MCF 10A (cell line): ENCODE data around the gene ARHGAP4. TPM values are rescaled to one million over a fixed set of nuclear protein-coding genes. Genes with fewer than 3 reads are reported as not detected.

Experiments used
- BruUV-seq: library from RNA; stranded (reverse); fragments of 400-500 nt; replicated peaks from 2 replicates; lab custom pipeline; 2021; lab: Mats Ljungman, UMichigan
- CTCF ChIA-PET: fragments of 300-600 bp; sonication (Branson Sonifier 250); formaldehyde crosslinking; extraction: SDS; loops from one replicate; lab custom pipeline; 2021; ENCODE audit warnings: antibody characterized with exemption, inconsistent platforms; lab: Yijun Ruan, JAX
- POLR2A ChIA-PET: fragments of 300-600, 350-650 bp; sonication (Branson Sonifier 250); formaldehyde crosslinking; extraction: SDS; loops from one replicate; lab custom pipeline; 2020; ENCODE audit warnings: antibody characterized with exemption, inconsistent platforms; lab: Yijun Ruan, JAX
- DNase-seq: peaks from one replicate; pipeline ENCODE4 v3.0.0-alpha.2; 2018; ENCODE audit not compliant: unreplicated experiment
- H3K27ac Mint-ChIP-seq: one replicate; pipeline ENCODE4 v1.8.0; 2022; ENCODE audit warnings: mild to moderate bottlenecking, low read depth, mixed read lengths; ENCODE audit not compliant: unreplicated experiment
- H3K27me3 Mint-ChIP-seq: one replicate; pipeline ENCODE4 v1.8.0; 2022; ENCODE audit warnings: mixed read lengths; ENCODE audit not compliant: insufficient read depth, unreplicated experiment
- H3K36me3 Mint-ChIP-seq: one replicate; pipeline ENCODE4 v1.8.0; 2022; ENCODE audit warnings: mild to moderate bottlenecking, moderate library complexity, mixed read lengths; ENCODE audit not compliant: insufficient read depth, unreplicated experiment
- H3K4me1 Mint-ChIP-seq: one replicate; pipeline ENCODE4 v1.8.0; 2022; ENCODE audit warnings: mixed read lengths; ENCODE audit not compliant: insufficient read depth, unreplicated experiment
- H3K4me3 Mint-ChIP-seq: one replicate; pipeline ENCODE4 v1.8.0; 2022; ENCODE audit warnings: mild to moderate bottlenecking, moderate library complexity, mixed read lengths; ENCODE audit not compliant: unreplicated experiment
- H3K9me3 Mint-ChIP-seq: one replicate; pipeline ENCODE4 v1.8.0; 2022; ENCODE audit warnings: mixed read lengths; ENCODE audit not compliant: unreplicated experiment
- intact Hi-C: fragments of 100-400 bp; cut with micrococcal nuclease; formaldehyde crosslinking; loops from 2 replicates; pipeline ENCODE4 v1.14.1; 2022
- total RNA-seq: library from RNA; stranded (reverse); gene quantifications from 2 replicates; pipeline ENCODE4 v1.2.3, GENCODE V29; 2022
- TF ChIP-seq, protein P1 (sequence below): fragments of 200-600 bp; IDR thresholded peaks from one replicate; pipeline ENCODE4 v1.8.0; 2022; ENCODE audit warnings: antibody characterized with exemption, mild to moderate bottlenecking; ENCODE audit not compliant: unreplicated experiment

ARHGAP4 gene
- total RNA-seq, 1 experiment from 2014 or later = 2.3 TPM

DNA sequence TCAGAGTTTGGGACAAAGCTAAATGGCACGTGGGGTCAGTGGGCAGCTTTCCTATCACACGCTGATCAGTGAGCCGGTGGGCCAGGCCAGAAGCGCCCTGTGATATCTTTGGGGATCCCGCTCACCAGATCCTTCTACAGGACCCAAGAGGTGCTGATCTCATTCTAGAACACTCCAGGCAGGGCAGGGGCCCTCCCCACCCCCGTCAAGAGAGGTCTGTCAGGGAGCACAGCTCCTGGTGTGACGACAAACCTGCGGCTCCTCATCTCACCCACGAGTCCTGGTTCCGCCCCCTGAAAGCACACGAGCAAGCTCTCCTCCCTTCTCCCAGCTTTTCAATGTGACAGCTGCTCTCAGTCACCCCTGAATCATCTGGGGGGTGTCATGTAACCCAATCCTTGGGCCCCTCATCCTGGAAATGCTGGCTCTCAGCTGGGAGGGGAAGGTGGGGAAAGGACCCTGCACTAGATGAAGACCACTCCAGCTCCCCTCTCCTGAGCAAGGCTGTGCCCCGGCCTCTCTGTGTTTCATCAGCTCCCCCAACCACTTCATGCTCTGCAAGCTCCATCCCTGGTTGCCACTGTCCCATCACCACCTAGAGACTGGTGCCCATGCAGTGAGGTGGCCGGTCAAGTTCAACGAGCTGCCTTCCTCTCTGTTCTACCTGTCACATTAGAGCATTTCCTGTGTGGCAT, 40.9 kb upstream of the ARHGAP4 start:
- TF ChIP-seq, protein P1, sequence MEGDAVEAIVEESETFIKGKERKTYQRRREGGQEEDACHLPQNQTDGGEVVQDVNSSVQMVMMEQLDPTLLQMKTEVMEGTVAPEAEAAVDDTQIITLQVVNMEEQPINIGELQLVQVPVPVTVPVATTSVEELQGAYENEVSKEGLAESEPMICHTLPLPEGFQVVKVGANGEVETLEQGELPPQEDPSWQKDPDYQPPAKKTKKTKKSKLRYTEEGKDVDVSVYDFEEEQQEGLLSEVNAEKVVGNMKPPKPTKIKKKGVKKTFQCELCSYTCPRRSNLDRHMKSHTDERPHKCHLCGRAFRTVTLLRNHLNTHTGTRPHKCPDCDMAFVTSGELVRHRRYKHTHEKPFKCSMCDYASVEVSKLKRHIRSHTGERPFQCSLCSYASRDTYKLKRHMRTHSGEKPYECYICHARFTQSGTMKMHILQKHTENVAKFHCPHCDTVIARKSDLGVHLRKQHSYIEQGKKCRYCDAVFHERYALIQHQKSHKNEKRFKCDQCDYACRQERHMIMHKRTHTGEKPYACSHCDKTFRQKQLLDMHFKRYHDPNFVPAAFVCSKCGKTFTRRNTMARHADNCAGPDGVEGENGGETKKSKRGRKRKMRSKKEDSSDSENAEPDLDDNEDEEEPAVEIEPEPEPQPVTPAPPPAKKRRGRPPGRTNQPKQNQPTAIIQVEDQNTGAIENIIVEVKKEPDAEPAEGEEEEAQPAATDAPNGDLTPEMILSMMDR = no peak
- CTCF ChIA-PET = interaction anchor here (1.0 to 5.2 kb wide), 6 partner anchors 10 to 636 kb away, joined by 3 to 50 read pairs (median 4); partner anchors contain the start of gene RENBP
- intact Hi-C loops = no loop called here

DNA sequence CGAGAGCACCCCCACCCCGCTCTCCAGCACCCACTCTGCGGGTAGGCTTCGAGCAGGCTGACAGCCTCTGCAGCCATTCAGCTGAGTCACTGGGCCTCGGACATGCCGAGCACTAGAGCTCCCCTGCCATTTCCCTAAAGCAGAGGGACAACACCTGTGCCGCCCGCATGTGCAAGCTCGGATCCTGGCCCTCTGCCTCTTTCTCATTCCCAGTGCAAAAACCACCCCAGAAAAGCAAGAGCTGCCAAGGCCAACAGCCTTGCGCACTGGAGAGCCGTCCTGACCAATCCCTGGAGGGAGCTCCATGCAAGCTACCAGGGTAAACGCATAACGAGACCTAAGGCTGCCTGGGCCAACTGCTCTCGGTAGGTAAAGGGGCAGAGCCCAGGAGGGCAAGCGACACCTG, 40.2 kb upstream of the ARHGAP4 start:
- ChIA-PET CTCF (interaction anchor here (0.6 to 5.2 kb wide), 5 partner anchors 9 to 115 kb away, joined by 3 to 50 read pairs (median 5); partner anchors contain the start of gene RENBP), POLR2A (no interaction called here)
- BruUV-seq = no TSS peak
- no peaks in the 10 kb centered on the region for H3K9me3 Mint-ChIP-seq
- H3K4me3 Mint-ChIP-seq = no peak overlapping the region
- H3K27me3 Mint-ChIP-seq = no peaks in the 10 kb centered on the region
- TF ChIP-seq, protein P1 = no peak
- DNase-seq = no peak
- H3K36me3 Mint-ChIP-seq = peaks cover 27% of the 10 kb centered on the region
- no peak overlapping the region for H3K27ac Mint-ChIP-seq
- intact Hi-C loops = no loop called here
- H3K4me1 Mint-ChIP-seq = peaks cover 19% of the 10 kb centered on the region

More for the DNA sequence above, 40.9 kb upstream of the ARHGAP4 start:
- Mint-ChIP-seq H3K4me3 (no peak overlapping the region), H3K27me3 (no peaks in the 10 kb centered on the region), H3K36me3 (peaks cover 20% of the 10 kb centered on the region), H3K9me3 (no peaks in the 10 kb centered on the region), H3K4me1 (peaks cover 19% of the 10 kb centered on the region), H3K27ac (no peak overlapping the region)
- BruUV-seq = no TSS peak
- no peak for DNase-seq
- POLR2A ChIA-PET = interaction anchor here (0.7 kb wide), 1 partner anchor 173 kb away, joined by 3 read pairs; the partner anchor contains the start of genes IDH3G and SSR4

DNA sequence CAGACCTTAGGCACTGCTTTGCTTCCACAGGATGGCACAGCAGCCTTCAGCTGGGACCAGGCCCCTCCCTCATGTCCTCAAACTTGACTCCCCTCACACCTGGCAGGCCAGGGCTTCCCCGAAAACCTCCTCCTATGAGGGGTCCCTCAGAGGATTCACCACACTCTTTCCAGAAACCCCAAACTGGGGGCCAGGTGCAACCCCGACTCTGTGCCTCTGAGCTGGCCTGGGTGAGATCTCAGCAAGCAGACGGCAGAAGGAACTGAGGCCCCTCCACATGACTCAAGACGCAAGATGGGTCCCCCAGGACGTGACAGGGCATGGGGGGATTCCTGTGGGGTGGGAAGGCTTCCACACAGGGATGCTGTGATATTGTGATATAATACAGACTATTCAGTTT, 39.3 kb upstream of the ARHGAP4 start:
- no peak for DNase-seq
- H3K27me3 Mint-ChIP-seq = no peaks in the 10 kb centered on the region
- TF ChIP-seq, protein P1 = no peak
- no peak overlapping the region for H3K4me3 Mint-ChIP-seq
- no peaks in the 10 kb centered on the region for H3K9me3 Mint-ChIP-seq
- ChIA-PET POLR2A (no interaction called here), CTCF (interaction anchor here (5.2 kb wide), 1 partner anchor 14 kb away, joined by 50 read pairs; no protein-coding TSS in a partner anchor)
- intact Hi-C loops = no loop called here
- H3K36me3 Mint-ChIP-seq = peaks cover 32% of the 10 kb centered on the region
- no peak overlapping the region for H3K27ac Mint-ChIP-seq
- peaks cover 19% of the 10 kb centered on the region for H3K4me1 Mint-ChIP-seq
- no TSS peak for BruUV-seq

DNA sequence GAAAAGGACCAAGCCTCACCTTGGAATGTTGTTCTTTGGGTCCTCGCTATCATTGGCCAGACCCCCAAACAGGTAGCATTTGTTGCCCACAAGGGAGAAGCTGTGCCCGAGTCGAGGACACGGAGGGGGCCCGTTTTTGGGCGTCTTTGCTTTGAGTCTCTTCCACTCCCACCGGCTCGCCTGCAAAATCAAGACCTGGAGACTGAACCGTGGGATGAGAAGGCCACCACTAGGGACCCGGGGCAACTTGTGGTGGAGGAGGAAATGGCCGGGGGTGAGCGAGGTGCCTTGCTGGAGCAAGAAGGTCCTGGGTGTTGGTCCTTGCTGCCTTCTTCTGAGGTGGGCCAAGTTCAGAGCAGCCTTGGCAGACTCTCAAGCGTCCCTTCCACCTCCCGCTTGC, 38.0 kb upstream of the ARHGAP4 start:
- CTCF ChIA-PET = interaction anchor here (0.6 to 3.2 kb wide), 3 partner anchors 17 to 563 kb away, joined by 3 to 18 read pairs (median 3); partner anchors contain the start of gene RENBP
- H3K36me3 Mint-ChIP-seq = peaks cover 41% of the 10 kb centered on the region

More for the DNA sequence above, 38.0 kb upstream of the ARHGAP4 start:
- H3K4me1 Mint-ChIP-seq = peaks cover 13% of the 10 kb centered on the region
- H3K9me3 Mint-ChIP-seq = no peaks in the 10 kb centered on the region
- no peak for DNase-seq
- H3K27ac Mint-ChIP-seq = no peak overlapping the region
- BruUV-seq = no TSS peak
- intact Hi-C loops = no loop called here
- TF ChIP-seq, protein P1 = no peak
- no peaks in the 10 kb centered on the region for H3K27me3 Mint-ChIP-seq
- POLR2A ChIA-PET = no interaction called here
- no peak overlapping the region for H3K4me3 Mint-ChIP-seq
